ENCODE data around the gene CAMSAP2.

Gene CAMSAP2

GRCh38 chr1:200819726-200820125 is 81.0 kb downstream of the CAMSAP2 start:
- H3K4me2 ChIP-seq (ENCODE audit: low read depth, low read length, poor library complexity, severe bottlenecking): no peak overlapping the region
- no peaks in the 10 kb centered on the region for H3K79me2 ChIP-seq (ENCODE audit: insufficient read depth, low read length)

GRCh38 chr1:200831091-200831490 is 92.4 kb downstream of the CAMSAP2 start:
- no peak overlapping the region for H3K4me3 ChIP-seq (ENCODE audit: insufficient read depth, low read length, poor library complexity, severe bottlenecking)
- no peak overlapping the region for H3K9ac ChIP-seq (ENCODE audit: low read length)
- no peak overlapping the region for H3K27ac ChIP-seq (ENCODE audit: low read depth, low read length)
- H3K36me3 ChIP-seq (ENCODE audit: low read length): no peaks in the 10 kb centered on the region
- H2AFZ ChIP-seq (ENCODE audit: low read depth, low read length, severe bottlenecking): no peak overlapping the region
- no peaks in the 10 kb centered on the region for H3F3A ChIP-seq (ENCODE audit: insufficient read depth)
- H3K27me3 ChIP-seq (ENCODE audit: low read length): no peaks in the 10 kb centered on the region
- no peaks in the 10 kb centered on the region for H4K20me1 ChIP-seq (ENCODE audit: low read depth, low read length)
- H3K9me3 ChIP-seq (ENCODE audit: insufficient read depth, low read length): no peaks in the 10 kb centered on the region
- H3K79me2 ChIP-seq (ENCODE audit: insufficient read depth, low read length): no peaks in the 10 kb centered on the region
- TF ChIP-seq CTCF (IDR thresholded peaks at IDR 0.05; ENCODE audit: insufficient read depth, low read length, poor library complexity, severe bottlenecking) (no peak), EZH2phosphoT487 (conservative IDR thresholded peaks at IDR 0.05; ENCODE audit: low read length) (no peak)
- no peak overlapping the region for H3K4me2 ChIP-seq (ENCODE audit: low read depth, low read length, poor library complexity, severe bottlenecking)
- no peaks in the 10 kb centered on the region for H3K9me2 ChIP-seq (replicated peaks; ENCODE audit: insufficient read depth, low read length)

More at GRCh38 chr1:200819726-200820125, 81.0 kb downstream of the CAMSAP2 start:
- no peaks in the 10 kb centered on the region for H3K36me3 ChIP-seq (ENCODE audit: low read length)
- TF ChIP-seq CTCF (IDR thresholded peaks at IDR 0.05; ENCODE audit: insufficient read depth, low read length, poor library complexity, severe bottlenecking): no peak
- no peak for TF ChIP-seq EZH2phosphoT487 (conservative IDR thresholded peaks at IDR 0.05; ENCODE audit: low read length)
- no peaks in the 10 kb centered on the region for H3K9me3 ChIP-seq (ENCODE audit: insufficient read depth, low read length)
- H3K27me3 ChIP-seq (ENCODE audit: low read length): no peaks in the 10 kb centered on the region
- H3K9me2 ChIP-seq (replicated peaks; ENCODE audit: insufficient read depth, low read length): no peaks in the 10 kb centered on the region
- H3F3A ChIP-seq (ENCODE audit: insufficient read depth): no peaks in the 10 kb centered on the region
- no peaks in the 10 kb centered on the region for H4K20me1 ChIP-seq (ENCODE audit: low read depth, low read length)
- no peak overlapping the region for H3K9ac ChIP-seq (ENCODE audit: low read length)
- H3K4me3 ChIP-seq (ENCODE audit: insufficient read depth, low read length, poor library complexity, severe bottlenecking): no peak overlapping the region
- H2AFZ ChIP-seq (ENCODE audit: low read depth, low read length, severe bottlenecking): no peak overlapping the region
- H3K27ac ChIP-seq (ENCODE audit: low read depth, low read length): no peak overlapping the region

GRCh38 chr1:200834383-200834782 is 95.7 kb downstream of the CAMSAP2 start:
- H3K27ac ChIP-seq (ENCODE audit: low read depth, low read length): no peak overlapping the region
- no peaks in the 10 kb centered on the region for H3F3A ChIP-seq (ENCODE audit: insufficient read depth)
- H3K9me2 ChIP-seq (replicated peaks; ENCODE audit: insufficient read depth, low read length): no peaks in the 10 kb centered on the region
- H3K36me3 ChIP-seq (ENCODE audit: low read length): no peaks in the 10 kb centered on the region
- no peak overlapping the region for H3K4me2 ChIP-seq (ENCODE audit: low read depth, low read length, poor library complexity, severe bottlenecking)
- H3K27me3 ChIP-seq (ENCODE audit: low read length): no peaks in the 10 kb centered on the region
- H3K9ac ChIP-seq (ENCODE audit: low read length): no peak overlapping the region
- no peak overlapping the region for H2AFZ ChIP-seq (ENCODE audit: low read depth, low read length, severe bottlenecking)
- H3K79me2 ChIP-seq (ENCODE audit: insufficient read depth, low read length): no peaks in the 10 kb centered on the region
- no peak overlapping the region for H3K4me3 ChIP-seq (ENCODE audit: insufficient read depth, low read length, poor library complexity, severe bottlenecking)
- H4K20me1 ChIP-seq (ENCODE audit: low read depth, low read length): no peaks in the 10 kb centered on the region
- H3K9me3 ChIP-seq (ENCODE audit: insufficient read depth, low read length): no peaks in the 10 kb centered on the region
- TF ChIP-seq CTCF (IDR thresholded peaks at IDR 0.05; ENCODE audit: insufficient read depth, low read length, poor library complexity, severe bottlenecking) (no peak), EZH2phosphoT487 (conservative IDR thresholded peaks at IDR 0.05; ENCODE audit: low read length) (no peak)

Data from SU-DHL-6 (cell line).